Erythroblast (primary cell): ENCODE data around the gene NSG1.
"Not testable (repeated sequence)": the region's sequence is repeated elsewhere in the genome, so short reads cannot be mapped to it uniquely, and the experiment has no call there.

Experiments used
- DNase-seq, 2 experiments: peaks; one replicate each; lab custom pipeline; 2025; lab: John Stamatoyannopoulos, UW
- GATA1 ChIP-seq: IDR thresholded peaks from 2 replicates; pipeline ENCODE4 v1.6.1; 2011; ENCODE audit warnings: low read depth, mild to moderate bottlenecking, control low read depth, low read length, moderate library complexity
- POLR2A ChIP-seq: IDR thresholded peaks from 2 replicates; pipeline ENCODE4 v1.6.1; 2011; ENCODE audit warnings: mild to moderate bottlenecking, low read length

NSG1 gene

DNA sequence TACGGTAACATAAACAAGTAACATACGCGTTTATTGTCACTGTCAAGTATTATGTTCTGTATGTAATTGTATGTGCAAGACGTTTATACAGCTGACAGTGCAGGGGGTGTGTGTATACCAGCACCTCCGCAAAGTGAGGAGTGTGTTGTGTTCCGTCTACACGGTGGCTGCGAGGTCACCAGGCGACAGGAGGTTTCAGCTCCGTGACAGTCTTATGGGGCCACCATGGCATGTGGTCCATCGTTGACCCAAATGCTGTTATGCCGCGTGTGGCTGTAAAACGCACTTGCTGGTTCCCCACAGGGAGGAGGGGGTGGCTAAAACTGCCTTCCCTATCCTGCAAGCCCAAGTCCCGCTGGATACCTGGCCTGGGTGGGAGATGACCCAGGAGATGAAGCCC is 25.0 kb downstream of the NSG1 start:
- no peak for DNase-seq
- TF ChIP-seq POLR2A: no peak
- TF ChIP-seq GATA1: no peak

DNA sequence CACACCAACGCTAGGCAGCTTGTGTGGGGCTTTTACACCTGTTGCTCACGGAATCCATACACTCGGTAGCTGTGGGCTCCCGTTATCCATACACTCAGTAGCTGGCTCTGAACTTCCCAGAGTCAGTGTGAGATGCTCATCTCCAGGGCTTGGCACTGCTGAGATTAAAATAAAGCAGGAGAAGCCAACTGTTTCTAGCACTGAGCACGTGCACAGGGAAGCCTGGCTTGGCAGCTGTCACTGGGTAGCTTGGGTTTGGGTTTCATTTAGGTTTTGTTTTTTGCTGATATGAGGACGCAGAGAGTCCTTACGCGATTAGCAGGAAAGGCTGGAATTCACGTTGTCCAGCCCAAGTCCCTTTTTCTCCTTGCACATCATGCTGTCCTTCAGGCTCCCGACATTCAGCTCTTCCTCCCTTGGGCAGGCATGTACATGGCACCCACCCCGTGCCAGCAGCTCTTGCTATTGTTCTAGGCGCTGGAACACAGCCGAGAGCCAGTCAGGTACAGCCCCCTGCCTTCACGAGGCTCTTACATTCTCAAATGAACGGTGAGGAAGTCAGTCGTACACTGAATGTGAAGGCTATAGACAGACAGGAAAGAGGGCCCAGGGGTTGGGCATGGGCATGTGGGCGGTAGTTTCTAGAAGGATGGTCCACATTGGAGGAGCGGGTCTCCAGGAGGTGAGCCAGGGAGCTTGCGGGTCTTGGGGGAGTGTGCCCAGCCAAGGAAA is 25.9 kb downstream of the NSG1 start:
- TF ChIP-seq GATA1: no peak
- no peak for TF ChIP-seq POLR2A
- no peak for DNase-seq

DNA sequence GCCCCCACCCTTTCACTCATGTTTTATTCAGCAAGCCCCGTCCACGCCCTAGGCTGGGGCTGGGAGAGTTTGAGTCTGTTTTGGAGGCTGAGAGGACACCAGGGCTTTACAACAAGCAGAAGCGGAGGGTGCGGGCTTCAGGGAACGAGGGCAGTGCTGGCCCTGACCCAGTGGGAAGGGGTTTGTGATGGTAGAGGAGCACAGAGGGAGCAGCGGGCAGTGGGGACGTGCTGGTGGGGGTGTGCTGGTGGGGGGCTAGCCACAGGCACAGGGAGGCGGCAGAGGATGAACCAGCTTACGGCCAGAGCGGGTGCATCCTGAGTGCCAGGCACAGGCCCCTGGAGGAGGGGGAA is 26.4 kb downstream of the NSG1 start:
- no peak for TF ChIP-seq POLR2A
- no peak for TF ChIP-seq GATA1
- no peak for DNase-seq

DNA sequence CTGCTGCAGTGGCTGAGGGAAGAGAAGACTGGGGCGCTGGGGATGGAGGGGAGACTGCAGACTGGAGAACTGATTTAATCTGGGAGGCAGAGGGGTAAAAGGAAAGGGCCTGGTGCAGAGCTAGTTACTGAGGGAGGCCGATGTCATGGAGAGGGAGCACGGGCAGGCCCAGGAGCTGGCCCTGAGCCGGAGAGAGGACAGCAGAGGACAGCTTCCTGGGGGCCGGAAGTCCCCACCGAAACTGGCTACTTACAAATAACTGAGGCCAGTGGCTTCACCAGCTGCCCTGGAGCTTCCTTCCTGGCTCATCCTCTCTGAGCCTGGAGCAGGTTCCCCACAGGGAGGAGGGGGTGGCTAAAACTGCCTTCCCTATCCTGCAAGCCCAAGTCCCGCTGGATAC is 26.9 kb downstream of the NSG1 start:
- no peak for DNase-seq
- TF ChIP-seq GATA1: no peak
- no peak for TF ChIP-seq POLR2A

DNA sequence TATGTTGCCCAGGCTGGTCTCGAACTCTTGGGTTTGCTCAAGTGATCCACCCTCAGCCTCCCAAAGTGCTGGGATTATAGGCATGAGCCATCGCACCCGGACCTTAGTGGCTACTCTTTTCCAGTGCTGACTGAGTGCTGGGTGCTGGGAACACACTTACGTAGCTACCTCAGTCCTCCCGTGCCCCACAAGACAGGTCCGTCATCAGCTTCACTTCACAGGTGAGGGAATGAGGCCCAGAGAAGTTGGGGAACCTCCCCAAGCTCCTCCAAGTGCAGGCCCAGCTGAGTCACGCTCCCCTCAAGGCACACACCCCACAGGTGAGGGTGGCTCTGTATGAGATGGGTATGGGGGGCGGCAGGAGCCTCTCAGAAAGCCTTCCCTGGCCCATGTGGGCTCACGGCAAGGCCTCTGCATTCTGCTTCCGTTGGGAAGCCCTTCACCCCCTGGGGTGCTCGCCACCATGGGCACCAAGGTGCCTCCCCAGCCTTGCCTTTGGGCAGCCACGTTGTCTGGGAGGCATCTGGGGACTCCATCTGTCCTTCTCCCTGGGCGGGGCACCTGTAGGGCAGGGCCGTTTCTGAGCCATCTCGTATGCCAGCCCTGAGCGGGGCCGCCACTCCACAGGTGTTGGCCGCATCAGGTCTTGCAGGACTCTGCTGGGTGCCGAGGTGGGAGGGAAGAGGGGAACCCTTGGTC is 28.4 kb downstream of the NSG1 start:
- DNase-seq: no peak
- no peak for TF ChIP-seq GATA1

DNA sequence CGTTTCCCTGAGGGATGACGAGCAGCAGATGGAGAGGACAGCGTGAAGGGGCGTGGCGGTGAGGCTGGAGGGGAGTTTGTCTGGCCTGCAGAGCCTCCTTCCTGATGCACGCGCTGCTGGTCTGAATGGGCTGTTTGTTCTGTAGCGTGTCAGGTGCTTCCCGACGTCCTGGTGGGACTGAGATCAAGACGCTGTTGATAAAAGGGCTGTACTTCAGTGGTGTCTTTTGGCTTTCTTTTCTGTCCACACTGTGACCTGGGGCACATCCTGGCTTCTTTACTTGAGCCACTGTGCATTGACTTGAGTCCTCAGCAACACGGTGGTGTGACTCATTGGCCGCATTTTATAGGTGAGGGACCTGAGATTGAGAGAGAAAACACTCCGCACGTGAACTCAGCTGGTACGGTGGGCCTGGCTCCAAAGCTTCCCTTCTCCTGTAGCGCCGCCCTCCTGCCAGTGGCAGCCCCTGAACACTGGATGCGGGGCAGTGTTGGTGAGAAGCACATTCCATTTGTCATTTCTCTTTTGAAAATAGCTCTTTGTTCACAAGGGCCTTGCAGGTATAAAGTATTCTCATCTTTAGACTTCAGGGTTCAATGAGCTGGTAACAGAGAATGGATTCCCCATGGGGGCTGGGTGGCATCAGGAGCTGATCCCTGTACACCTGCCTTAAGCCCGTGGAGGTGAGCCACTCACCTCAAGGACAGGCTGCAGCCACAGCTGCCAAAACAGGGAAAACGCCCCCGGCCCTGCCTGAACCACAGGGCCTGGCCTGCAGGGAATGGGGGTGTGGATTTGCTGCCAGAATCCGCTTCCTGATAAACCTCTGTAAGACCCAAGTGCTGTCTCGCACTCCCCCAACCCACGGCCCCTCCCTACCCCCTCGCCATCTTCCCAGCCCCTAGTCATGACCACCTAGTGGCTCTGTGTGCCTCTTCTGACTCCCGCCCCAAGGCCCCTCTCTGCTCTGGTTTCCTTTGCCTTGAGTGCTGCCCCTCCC is 29.2 kb downstream of the NSG1 start:
- no peak for DNase-seq
- TF ChIP-seq GATA1 (no peak), POLR2A (no peak)

DNA sequence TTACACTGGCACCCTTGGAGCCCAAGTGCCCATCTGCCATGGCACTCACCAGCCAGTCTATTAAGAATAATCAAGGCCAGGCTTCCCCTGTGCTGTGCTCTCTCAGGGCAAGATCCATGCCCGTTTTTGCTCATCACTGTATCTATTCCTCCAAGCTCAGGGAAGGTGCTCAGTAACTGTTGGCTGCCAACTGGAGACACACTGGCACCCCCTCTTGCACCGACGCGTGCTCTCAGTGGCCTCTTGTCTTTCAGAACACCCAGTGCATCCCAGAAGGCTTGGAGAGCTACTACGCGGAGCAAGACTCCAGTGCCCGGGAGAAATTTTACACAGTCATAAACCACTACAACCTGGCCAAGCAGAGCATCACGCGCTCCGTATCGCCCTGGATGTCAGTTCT is 30.1 kb downstream of the NSG1 start:
- DNase-seq: no peak
- TF ChIP-seq GATA1 (no peak), POLR2A (no peak)

DNA sequence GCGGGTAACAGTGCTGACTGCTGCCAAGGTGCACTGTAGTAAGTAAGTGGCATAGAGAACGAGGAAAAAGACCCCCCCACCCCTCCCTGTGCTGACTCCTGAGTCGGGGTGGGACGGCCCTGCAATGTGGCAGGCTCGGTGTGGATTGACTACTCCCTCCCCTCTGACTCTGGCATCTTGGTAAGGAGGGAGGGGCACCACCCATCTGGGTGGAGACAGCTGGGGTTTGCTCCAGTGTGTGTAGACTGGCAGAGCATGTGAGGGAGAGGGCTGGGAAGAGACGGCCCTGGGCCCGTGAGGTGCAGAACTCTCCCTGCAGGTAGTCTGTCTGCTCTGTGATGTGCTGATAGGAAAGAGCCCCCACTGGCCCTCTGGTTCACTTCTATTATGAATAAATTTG is 31.0 kb downstream of the NSG1 start:
- no peak for TF ChIP-seq POLR2A
- TF ChIP-seq GATA1: no peak
- no peak for DNase-seq

DNA sequence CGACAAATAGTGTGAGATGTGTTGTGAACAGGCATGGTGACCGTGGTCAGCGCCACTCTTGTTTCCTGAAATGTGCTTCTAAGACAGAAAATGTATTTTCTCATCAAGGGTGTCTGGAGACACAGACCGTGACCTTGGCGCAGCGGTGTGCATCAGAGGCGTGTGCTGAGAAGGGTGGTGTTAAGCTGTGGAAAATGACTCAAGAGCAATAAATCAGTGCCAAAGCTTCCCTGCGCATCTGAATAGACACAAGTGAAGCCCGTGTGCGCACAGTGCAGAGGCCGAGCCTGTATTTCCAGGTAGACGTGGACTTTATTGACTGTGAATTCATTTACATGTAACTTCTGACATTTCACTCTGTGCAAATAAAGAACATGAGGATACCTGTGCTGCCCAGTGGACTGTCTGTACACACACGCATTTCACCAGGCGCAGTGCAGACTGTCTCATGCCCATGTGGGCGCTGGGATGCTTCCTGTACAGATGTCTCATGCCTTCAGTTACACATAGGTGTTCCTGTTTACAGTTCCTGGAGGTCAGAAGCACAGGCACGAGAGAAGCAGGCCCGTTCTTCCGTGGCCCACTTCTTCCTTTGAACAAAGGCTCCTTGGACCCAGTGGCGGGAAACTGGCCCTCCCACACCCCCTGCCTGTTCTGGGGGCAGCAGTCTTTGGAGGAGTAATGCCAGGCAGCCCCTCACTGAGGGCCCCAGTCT is 31.9 kb downstream of the NSG1 start:
- no peak for DNase-seq
- TF ChIP-seq GATA1 (no peak), POLR2A (no peak)

DNA sequence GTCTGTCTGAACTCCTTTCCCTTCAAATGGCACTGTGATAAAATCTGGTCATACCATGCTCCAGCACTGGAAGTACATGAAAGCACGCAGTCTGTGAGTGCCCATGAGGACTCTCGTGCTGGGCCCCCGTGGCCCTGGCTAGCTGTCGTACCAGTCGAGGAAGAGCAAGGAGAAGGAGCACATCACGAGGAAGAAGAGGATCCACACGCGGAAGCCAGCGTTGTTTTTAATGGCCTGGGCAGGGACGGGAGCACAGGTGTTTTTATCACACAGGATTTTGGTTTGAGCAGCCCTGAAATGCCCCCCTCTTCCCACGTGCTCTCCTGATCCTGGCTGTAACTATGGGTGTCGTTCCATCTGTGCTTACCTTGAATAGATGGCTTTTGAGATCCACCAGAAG is 33.0 kb downstream of the NSG1 start:
- DNase-seq: no peak
- TF ChIP-seq POLR2A: no peak
- no peak for TF ChIP-seq GATA1

DNA sequence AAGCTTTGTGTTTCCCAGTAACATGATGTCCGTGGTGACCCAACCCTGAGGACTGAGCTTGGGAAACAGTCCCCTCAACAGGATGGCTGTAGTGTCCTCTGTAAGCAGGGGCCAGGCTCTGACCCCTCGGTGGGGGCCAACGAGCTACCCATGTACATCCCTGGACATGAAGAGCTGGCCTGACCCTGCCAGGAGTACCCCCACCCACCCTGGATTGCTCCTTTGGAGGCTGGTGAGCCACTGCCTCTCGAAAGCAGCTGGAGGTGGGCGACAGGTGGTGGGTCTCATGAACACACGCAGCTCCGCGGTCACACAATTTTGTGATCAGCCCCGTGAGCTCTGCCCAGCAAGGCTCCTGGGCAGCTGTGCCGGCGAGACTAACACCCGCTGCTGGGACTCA is 33.5 kb downstream of the NSG1 start:
- DNase-seq: no peak
- no peak for TF ChIP-seq GATA1
- no peak for TF ChIP-seq POLR2A

DNA sequence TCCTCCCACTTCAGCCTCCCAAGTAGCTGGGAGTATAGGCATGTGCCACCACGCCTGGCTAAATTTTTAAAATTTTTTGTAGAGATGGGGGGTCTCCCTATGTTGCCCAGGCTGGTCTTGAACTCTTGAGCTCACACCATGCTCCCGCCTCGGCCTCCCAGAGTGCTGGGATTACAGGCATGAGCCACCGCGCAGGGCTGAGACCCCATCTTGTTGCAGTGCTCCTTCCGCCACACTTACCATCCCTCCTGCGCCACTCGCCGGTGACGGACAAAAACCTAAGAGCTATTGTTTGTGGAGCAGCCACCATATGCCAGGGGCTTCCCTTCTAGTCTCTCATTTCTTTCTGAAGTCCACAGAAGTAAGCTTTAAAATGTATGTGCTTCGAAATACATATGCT is 34.5 kb downstream of the NSG1 start:
- no peak for DNase-seq
- TF ChIP-seq GATA1: no peak
- no peak for TF ChIP-seq POLR2A

DNA sequence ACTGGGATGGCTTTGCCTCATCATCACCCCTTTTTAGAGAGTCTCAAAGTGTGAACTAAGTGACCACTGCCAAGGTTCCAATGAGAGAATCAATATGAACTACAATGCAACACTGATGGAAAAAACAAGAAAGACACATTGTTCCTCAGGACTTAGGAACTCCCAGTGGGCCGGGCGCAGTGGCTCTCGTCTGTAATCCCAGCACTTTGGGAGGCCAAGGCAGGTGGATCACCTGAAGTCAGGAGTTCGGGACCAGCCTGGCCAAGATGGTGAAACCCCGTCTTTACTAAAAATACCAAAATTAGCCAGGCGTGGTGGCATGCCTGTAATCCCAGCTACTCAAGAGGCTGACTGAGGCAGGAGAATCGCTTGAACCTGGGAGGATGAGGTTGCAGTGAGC is 35.2 kb downstream of the NSG1 start:
- DNase-seq: not testable (repeated sequence)
